Measurements from ENCODE around the gene LYL1. TPM values are rescaled to one million over a fixed set of nuclear protein-coding genes. Genes with fewer than 3 reads are reported as not detected.

Gene LYL1
- total and polyA plus RNA-seq, 9 of the 15 experiments (the other 6 are each of a cell fraction or from before 2014, with no cell fraction given): 1.3 to 266 (median 34.0) TPM

- Histone ChIP-seq H3K4me1 (replicated peaks in 1 of 2; ENCODE audit: control insufficient read depth in 2 of 2, insufficient read depth in 2 of 2, low read length in 2 of 2) (peaks cover 38 to 85% of the 10 kb centered on the region in 2 experiments), H3K4me2 (ENCODE audit: insufficient read depth, low read length) (no peak overlapping the region), H3K9ac (ENCODE audit: insufficient read depth in 1 of 2, low read depth in 2 of 2, low read length in 2 of 2) (0 out of 4 replicates have a peak overlapping the region, but pooled peaks of 1 of the 2 experiments have one; percentile 31), H3K9me3 (replicated peaks; ENCODE audit: control insufficient read depth, insufficient read depth, low read depth, low read length) (no peaks in the 10 kb centered on the region), H3K9me1 (ENCODE audit: control insufficient read depth, insufficient read depth, low read length) (peaks cover 5% of the 10 kb centered on the region), H3K36me3 (ENCODE audit: control insufficient read depth, insufficient read depth, low read length) (no peaks in the 10 kb centered on the region), H3K27ac (ENCODE audit: extremely low read depth, low read depth, low read length) (no peak overlapping the region), H4K20me1 (replicated peaks; ENCODE audit: control insufficient read depth, insufficient read depth, low read length) (no peaks in the 10 kb centered on the region), H2AFZ (ENCODE audit: low read depth, low read length) (no peak overlapping the region), H3K27me3 (ENCODE audit: control insufficient read depth in 2 of 2, insufficient read depth in 2 of 2, low read length in 2 of 2) (no peaks in the 10 kb centered on the region), H3K79me2 (ENCODE audit: control insufficient read depth, insufficient read depth, low read length) (peaks cover 26% of the 10 kb centered on the region; the same call in 2 of the 3 replicates), H3K4me3 (no peak overlapping the region)
- DNase-seq (ENCODE audit: extremely low read depth in 1 of 4, low spot score in 3 of 4): no peak
- ChIA-PET POLR2A (interaction anchor here (0.5 to 3.4 kb wide), 6 partner anchors 8 to 1444 kb away, joined by 3 to 20 read pairs (median 6); no protein-coding TSS in a partner anchor), CTCF (ENCODE audit: low intra/inter-chr PET ratio) (interaction anchor here (0.6 kb wide), 1 partner anchor 25 kb away, joined by 3 read pairs; no protein-coding TSS in a partner anchor)
- in situ Hi-C loops (cut with MboI): no loop called here
- WGBS (ENCODE audit: insufficient coverage, low coverage, missing lambda C conversion rate): 78% methylated on average over 12 of the region's 17 CpGs
- intact Hi-C loops (cut with micrococcal nuclease): no loop called here
- FAIRE-seq: no peak
- no peak for TF ChIP-seq BRF1 (IDR thresholded peaks at IDR 0.05; ENCODE audit: borderline replicate concordance, extremely low read depth, insufficient read length)
- TF ChIP-seq ZNF76 (CRISPR knock-in tag; IDR thresholded peaks at IDR 0.05; ENCODE audit: borderline replicate concordance): no peak
- no peak for TF ChIP-seq HMBOX1 (IDR thresholded peaks at IDR 0.05)
- no peak for TF ChIP-seq STAT5A (IDR thresholded peaks at IDR 0.05; ENCODE audit: borderline replicate concordance, low read length)
- no peak for TF ChIP-seq HMGXB4 (CRISPR knock-in tag; IDR thresholded peaks at IDR 0.05)
- no peak for TF ChIP-seq ELK1 (CRISPR knock-in tag; IDR thresholded peaks at IDR 0.05)
- TF ChIP-seq NCOA1 (IDR thresholded peaks at IDR 0.05; ENCODE audit: low read depth): no peak
- TF ChIP-seq KAT2B (IDR thresholded peaks at IDR 0.05; ENCODE audit: low read depth, low read length): no peak
- TF ChIP-seq SRF (CRISPR knock-in tag; IDR thresholded peaks at IDR 0.05): no peak
- TF ChIP-seq ZNF584 (CRISPR knock-in tag; IDR thresholded peaks at IDR 0.05; ENCODE audit: low read depth): no peak
- no peak for TF ChIP-seq NFATC3 (IDR thresholded peaks at IDR 0.05)
- no peak for TF ChIP-seq POLR2AphosphoS5 (IDR thresholded peaks at IDR 0.05; ENCODE audit: control insufficient read depth, insufficient read depth, low read depth, low read length)
- no peak for TF ChIP-seq ZNF197 (CRISPR knock-in tag; IDR thresholded peaks at IDR 0.05; ENCODE audit: low read depth)
- no peak for TF ChIP-seq BRD4 (IDR thresholded peaks at IDR 0.05)
- TF ChIP-seq ZNF707 (CRISPR knock-in tag; conservative IDR thresholded peaks at IDR 0.05): no peak
- TF ChIP-seq BCL6 (CRISPR knock-in tag; IDR thresholded peaks at IDR 0.05): no peak
- no peak for TF ChIP-seq CSDE1 (IDR thresholded peaks at IDR 0.05)
- TF ChIP-seq JUNB (CRISPR knock-in tag; conservative IDR thresholded peaks at IDR 0.05): no peak
- no TSS peak for BruUV-seq (replicated peaks)
- ATAC-seq: no peak
Observed at GRCh38 chr19:13066933-13067807, 35.5 kb downstream of the LYL1 start.

All from K562 (cell line).